IMR-90 (cell line): ENCODE data around the gene CABP1. TPM values are rescaled to one million over a fixed set of nuclear protein-coding genes. Genes with fewer than 3 reads are reported as not detected.
"Not testable (repeated sequence)": the region's sequence is repeated elsewhere in the genome, so short reads cannot be mapped to it uniquely, and the experiment has no call there.

ENCODE experiments used
- ATAC-seq: fragments of 200-7000 bp; cut with Tn5 transposase; 2 replicates; pipeline ENCODE4 v1.9.1; 2020; ENCODE audit warnings: low read depth, mild to moderate bottlenecking, moderate library complexity
- BruUV-seq: library from RNA; stranded (reverse); fragments of 400-500 nt; replicated peaks from 2 replicates; lab custom pipeline; 2021; lab: Mats Ljungman, UMichigan
- CTCF ChIA-PET: fragments of 300-600 bp; formaldehyde crosslinking; extraction: SDS; loops from one replicate; lab custom pipeline; 2021; ENCODE audit warnings: antibody characterized with exemption; lab: Yijun Ruan, JAX
- POLR2A ChIA-PET: fragments of 300-600 bp; sonication (Branson Sonifier 250); formaldehyde crosslinking; loops from one replicate; lab custom pipeline; 2022; ENCODE audit warnings: antibody characterized with exemption; ENCODE audit not compliant: unreplicated experiment; lab: Charles Lee
- DNase-seq: peaks from one replicate; pipeline ENCODE4 v3.0.0; 2013
- H2AFZ ChIP-seq: replicated peaks from 2 replicates; pipeline ENCODE3; 2013; ENCODE audit warnings: low read length, mild to moderate bottlenecking; ENCODE audit not compliant: poor library complexity
- H2AK5ac ChIP-seq: 2 replicates; pipeline ENCODE4 v1.6.1; 2013; ENCODE audit warnings: low read depth, low read length, inconsistent platforms
- H2AK9ac ChIP-seq: replicated peaks from 2 replicates; pipeline ENCODE3; 2013; ENCODE audit warnings: mild to moderate bottlenecking, low read depth, low read length, moderate library complexity; ENCODE audit not compliant: poor library complexity
- H2BK120ac ChIP-seq: 2 replicates; pipeline ENCODE4 v1.6.1; 2013; ENCODE audit warnings: low read depth, low read length, inconsistent platforms
- H2BK15ac ChIP-seq: 3 replicates; pipeline ENCODE4 v1.6.1; 2013; ENCODE audit warnings: low read depth, low read length, inconsistent platforms
- H2BK20ac ChIP-seq: 2 replicates; pipeline ENCODE4 v1.6.1; 2013; ENCODE audit warnings: low read depth, mild to moderate bottlenecking, inconsistent platforms, low read length, moderate library complexity
- H2BK5ac ChIP-seq: 2 replicates; pipeline ENCODE4 v1.6.1; 2013; ENCODE audit warnings: mild to moderate bottlenecking, low read depth, low read length, inconsistent platforms; ENCODE audit not compliant: poor library complexity, severe bottlenecking
- H3K14ac ChIP-seq: replicated peaks from 2 replicates; pipeline ENCODE4 v1.6.1; 2013; ENCODE audit warnings: low read depth, low read length, inconsistent platforms
- H3K18ac ChIP-seq: 2 replicates; pipeline ENCODE4 v1.6.1; 2013; ENCODE audit warnings: low read depth, low read length, control low read depth
- H3K23ac ChIP-seq: 2 replicates; pipeline ENCODE4 v1.6.1; 2013; ENCODE audit warnings: low read depth, low read length, inconsistent platforms
- H3K27ac ChIP-seq: 2 replicates; pipeline ENCODE4 v1.5.1; 2013; ENCODE audit warnings: mild to moderate bottlenecking, control low read depth, low read length; ENCODE audit not compliant: insufficient read depth
- H3K27me3 ChIP-seq: 2 replicates; pipeline ENCODE4 v1.6.1; 2013; ENCODE audit warnings: low read length; ENCODE audit not compliant: control insufficient read depth, insufficient read depth
- H3K36me3 ChIP-seq: 2 replicates; pipeline ENCODE4 v1.6.1; 2013; ENCODE audit warnings: low read length, mixed read lengths; ENCODE audit not compliant: control insufficient read depth, insufficient read depth
- H3K4ac ChIP-seq: 2 replicates; pipeline ENCODE4 v1.6.1; 2013; ENCODE audit warnings: low read depth, low read length, inconsistent platforms
- H3K4me1 ChIP-seq: 2 replicates; pipeline ENCODE4 v1.6.1; 2013; ENCODE audit warnings: low read length, mixed read lengths; ENCODE audit not compliant: control insufficient read depth, insufficient read depth
- H3K4me2 ChIP-seq: 2 replicates; pipeline ENCODE4 v1.6.1; 2013; ENCODE audit warnings: low read depth, mild to moderate bottlenecking, control low read depth, low read length, moderate library complexity
- H3K4me3 ChIP-seq: 2 replicates; pipeline ENCODE4 v1.5.1; 2013; ENCODE audit warnings: low read depth, mild to moderate bottlenecking, control low read depth, low read length, moderate library complexity; ENCODE audit not compliant: insufficient read depth
- H3K56ac ChIP-seq: 2 replicates; pipeline ENCODE4 v1.6.1; 2013; ENCODE audit warnings: low read length, inconsistent platforms; ENCODE audit not compliant: insufficient read depth; ENCODE audit errors: extremely low read depth
- H3K79me1 ChIP-seq, 2 experiments: 2 replicates each; pipeline ENCODE4 v1.6.1; 2013; ENCODE audit warnings: low read length in 2 of 2, inconsistent platforms in 1 of 2, low read depth in 1 of 2
- H3K9ac ChIP-seq: 2 replicates; pipeline ENCODE4 v1.6.1; 2013; ENCODE audit warnings: low read depth, low read length, control low read depth
- H3K9me1 ChIP-seq: 2 replicates; pipeline ENCODE4 v1.6.1; 2013; ENCODE audit warnings: low read length, inconsistent platforms; ENCODE audit not compliant: insufficient read depth
- H3K9me3 ChIP-seq: 2 replicates; pipeline ENCODE4 v1.6.1; 2013; ENCODE audit warnings: low read length; ENCODE audit not compliant: control insufficient read depth, insufficient read depth
- H4K20me1 ChIP-seq: 2 replicates; pipeline ENCODE4 v1.6.1; 2013; ENCODE audit warnings: low read length, inconsistent platforms; ENCODE audit not compliant: insufficient read depth
- H4K5ac ChIP-seq: 2 replicates; pipeline ENCODE4 v1.6.1; 2013; ENCODE audit warnings: mild to moderate bottlenecking, low read depth, low read length, control low read depth
- H4K8ac ChIP-seq, 2 experiments: 2 replicates each; pipeline ENCODE4 v1.6.1; 2013; ENCODE audit warnings: low read depth in 2 of 2, low read length in 2 of 2, control low read depth in 1 of 2, inconsistent platforms in 1 of 2
- H4K91ac ChIP-seq: 2 replicates; pipeline ENCODE4 v1.6.1; 2013; ENCODE audit warnings: low read depth, low read length, inconsistent platforms; ENCODE audit not compliant: insufficient read depth
- WGBS, 2 experiments: methylation state at CpG; one replicate each; pipeline versions ENCODE4 v1.1.5 to v1.1.7; 2013; ENCODE audit warnings: missing lambda C conversion rate in 2 of 2; ENCODE audit not compliant: insufficient read length in 1 of 2; ENCODE audit errors: extremely low coverage in 2 of 2; 5-methylcytosine and 5-hydroxymethylcytosine counted together
- dilution Hi-C: fragments of 300-500 bp; cut with HindIII; formaldehyde crosslinking; loops from one replicate; pipeline ENCODE4 v1.14.3; 2018; ENCODE audit warnings: low sequenced_read_pairs; ENCODE audit not compliant: unreplicated experiment
- in situ Hi-C: fragments of 300-500 bp; cut with MboI; formaldehyde crosslinking; loops from 3 replicates; pipeline ENCODE4 v1.14.3; 2019; ENCODE audit warnings: low sequenced_read_pairs, inconsistent platforms, mixed read lengths
- intact Hi-C: fragments of 100-400 bp; cut with micrococcal nuclease; formaldehyde crosslinking; loops from 2 replicates; pipeline ENCODE4 v1.10.0; 2022
- polyA plus RNA-seq, 3 experiments: library from polyadenylated mRNA; depleted of rRNA; stranded (reverse); fragments of >200 nt; gene quantifications; 2 replicates each; pipeline ENCODE4 v1.2.3, GENCODE V29; 2012; ENCODE audit warnings: low replicate concordance in 1 of 3
- total RNA-seq: library from RNA; depleted of rRNA; stranded (reverse); fragments of >200 nt; gene quantifications from 2 replicates; pipeline ENCODE4 v1.2.3, GENCODE V29; 2012

The CABP1 gene
- total and polyA plus RNA-seq, 2 of the 4 experiments (the other 2 are of a cell fraction): 0.54 to 1.1 TPM

GRCh38 chr12:120617193-120617592 lies 23.2 kb upstream of the CABP1 start:
- H3K23ac ChIP-seq, H3K4me3 ChIP-seq, H2BK5ac ChIP-seq, intact Hi-C loops, H2BK15ac ChIP-seq, H3K36me3 ChIP-seq, H3K56ac ChIP-seq, H3K9ac ChIP-seq, H4K20me1 ChIP-seq, H3K18ac ChIP-seq, H3K79me1 ChIP-seq, in situ Hi-C loops, ATAC-seq, H2BK20ac ChIP-seq, BruUV-seq, H3K27ac ChIP-seq, H4K91ac ChIP-seq, H4K8ac ChIP-seq, H4K5ac ChIP-seq, H3K4ac ChIP-seq, H3K14ac ChIP-seq, H2BK120ac ChIP-seq, H3K4me1 ChIP-seq, H3K4me2 ChIP-seq, dilution Hi-C loops, H2AFZ ChIP-seq, H3K9me1 ChIP-seq, H3K9me3 ChIP-seq, H2AK5ac ChIP-seq, DNase-seq, CTCF ChIA-PET, H2AK9ac ChIP-seq: not testable (repeated sequence)
- WGBS, 2 experiments: no CpG with 5 or more reads among the region's 3 CpGs
- peaks cover 35% of the 10 kb centered on the region for H3K27me3 ChIP-seq
- POLR2A ChIA-PET: interaction anchor here (0.7 kb wide), 1 partner anchor 41 kb away, joined by 5 read pairs; no protein-coding TSS in a partner anchor

GRCh38 chr12:120617767-120618166 lies 22.7 kb upstream of the CABP1 start:
- H2AFZ ChIP-seq, H3K14ac ChIP-seq, H2BK20ac ChIP-seq, H3K36me3 ChIP-seq, DNase-seq, H4K5ac ChIP-seq, H3K18ac ChIP-seq, H3K9me3 ChIP-seq, H2AK9ac ChIP-seq, H3K4me3 ChIP-seq, H3K4me1 ChIP-seq, H3K23ac ChIP-seq, H3K56ac ChIP-seq, H4K8ac ChIP-seq, H2BK15ac ChIP-seq, H2AK5ac ChIP-seq, H3K79me1 ChIP-seq, dilution Hi-C loops, ATAC-seq, H3K27ac ChIP-seq, CTCF ChIA-PET, H3K9ac ChIP-seq, intact Hi-C loops, POLR2A ChIA-PET, H2BK120ac ChIP-seq, H2BK5ac ChIP-seq, H3K4ac ChIP-seq, in situ Hi-C loops, H4K20me1 ChIP-seq, BruUV-seq, H4K91ac ChIP-seq, H3K4me2 ChIP-seq, H3K9me1 ChIP-seq: not testable (repeated sequence)
- peaks cover 34% of the 10 kb centered on the region for H3K27me3 ChIP-seq
- WGBS, 2 experiments: no CpG with 5 or more reads among the region's 4 CpGs
